GM18907 (cell line): ENCODE data around the gene CEP164.

Source experiments
- ATAC-seq: cut with Tn5 transposase; IDR thresholded peaks from one replicate; pipeline ENCODE4 v1.9.1; 2021; ENCODE audit warnings: mild to moderate bottlenecking, moderate library complexity; ENCODE audit not compliant: unreplicated experiment

Gene CEP164

GRCh38 chr11:117356126-117356890 lies 28.7 kb downstream of the CEP164 start:
- ATAC-seq = no peak

DNA sequence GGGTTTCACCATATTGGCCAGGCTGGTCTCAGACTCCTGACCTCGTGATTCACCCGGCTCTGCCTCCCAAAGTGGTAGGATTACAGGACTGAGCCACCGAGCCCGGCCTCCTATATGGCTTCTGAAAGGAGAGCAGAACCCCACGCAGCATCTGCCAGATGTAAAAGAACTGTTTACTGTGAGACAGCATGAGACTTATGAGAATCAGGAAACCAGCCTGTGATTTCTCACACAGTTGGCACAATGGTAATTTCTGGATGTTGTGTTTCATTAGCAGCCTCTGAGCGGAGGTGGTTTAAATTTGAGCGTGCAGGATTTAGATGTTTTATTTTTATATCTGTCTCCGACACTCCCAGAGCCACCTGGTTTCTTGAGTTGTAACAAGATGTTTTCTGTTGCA lies 33.8 kb downstream of the CEP164 start:
- no peak for ATAC-seq

DNA sequence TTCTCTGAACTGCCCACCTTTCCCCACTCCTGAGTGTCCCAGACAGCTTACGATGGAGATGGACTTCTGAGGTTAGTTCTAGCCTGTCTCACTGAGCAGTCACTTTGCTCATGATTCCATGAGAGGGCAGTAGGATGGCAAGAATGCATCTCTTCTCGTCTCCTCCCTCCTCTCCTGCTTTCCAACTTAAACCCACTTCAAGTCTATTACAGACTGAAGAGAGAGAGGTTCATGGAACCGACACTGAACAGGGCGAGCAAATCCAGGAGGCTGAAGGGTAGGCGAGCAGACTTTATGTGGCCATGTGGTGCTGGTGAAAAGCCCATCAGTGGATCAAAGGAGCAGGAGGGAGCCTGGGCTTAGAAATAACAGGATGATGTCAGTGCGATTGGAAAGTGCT lies 38.6 kb downstream of the CEP164 start:
- ATAC-seq = no peak

DNA sequence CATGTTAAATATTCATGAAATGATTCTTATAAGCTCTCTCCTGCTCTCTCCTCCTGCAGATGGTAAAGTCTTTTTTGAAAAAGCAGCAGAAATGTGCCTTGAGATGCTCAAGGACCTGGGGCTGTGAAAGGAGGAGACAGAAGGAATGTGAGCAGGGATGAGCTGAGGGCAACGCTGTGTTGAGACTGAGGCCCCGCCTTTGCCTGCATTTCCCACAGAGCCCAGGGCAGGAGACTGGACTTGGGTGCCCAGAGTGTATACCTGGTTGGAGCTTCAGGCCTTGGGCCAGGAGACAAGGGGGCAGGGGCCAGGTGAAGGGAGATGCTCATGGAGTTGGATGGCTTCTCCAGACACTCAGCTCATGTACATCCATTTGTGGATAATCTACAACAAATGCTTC lies 39.2 kb downstream of the CEP164 start:
- ATAC-seq = no peak

GRCh38 chr11:117369534-117369933 lies 41.9 kb downstream of the CEP164 start:
- no peak for ATAC-seq

GRCh38 chr11:117371453-117371852 lies 43.8 kb downstream of the CEP164 start:
- ATAC-seq = no peak

GRCh38 chr11:117374316-117375055 lies 46.8 kb downstream of the CEP164 start:
- ATAC-seq = no peak

DNA sequence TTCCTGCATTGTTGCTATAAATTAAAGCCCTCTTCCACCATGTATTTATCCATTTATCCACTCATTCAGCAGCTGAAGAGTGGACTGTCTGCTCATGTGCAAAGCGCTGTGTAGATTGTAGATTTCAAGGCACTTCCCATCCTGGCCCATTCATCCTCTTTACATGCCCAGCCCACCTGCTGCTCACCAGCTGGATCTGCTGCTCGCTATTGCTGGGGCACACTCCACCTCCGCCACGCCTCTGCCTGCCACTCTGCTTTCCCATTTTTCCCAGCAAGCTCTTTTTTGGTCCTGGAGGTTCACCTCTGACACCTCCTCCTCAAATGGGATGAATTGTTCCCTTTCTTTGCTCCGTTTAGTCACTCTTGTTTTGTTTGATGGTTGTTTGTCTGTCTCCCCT lies 48.3 kb downstream of the CEP164 start:
- no peak for ATAC-seq

- no peak for ATAC-seq
These were observed 48.9 kb downstream of the CEP164 start for GRCh38 chr11:117376517-117376916.

GRCh38 chr11:117378976-117379865 lies 51.6 kb downstream of the CEP164 start:
- ATAC-seq = no peak

- ATAC-seq = no peak
These were observed 53.0 kb downstream of the CEP164 start for GRCh38 chr11:117380676-117381075.

- ATAC-seq = no peak
These were observed 54.1 kb downstream of the CEP164 start for GRCh38 chr11:117381481-117382387.

GRCh38 chr11:117382746-117383145 lies 55.1 kb downstream of the CEP164 start:
- ATAC-seq = no peak

DNA sequence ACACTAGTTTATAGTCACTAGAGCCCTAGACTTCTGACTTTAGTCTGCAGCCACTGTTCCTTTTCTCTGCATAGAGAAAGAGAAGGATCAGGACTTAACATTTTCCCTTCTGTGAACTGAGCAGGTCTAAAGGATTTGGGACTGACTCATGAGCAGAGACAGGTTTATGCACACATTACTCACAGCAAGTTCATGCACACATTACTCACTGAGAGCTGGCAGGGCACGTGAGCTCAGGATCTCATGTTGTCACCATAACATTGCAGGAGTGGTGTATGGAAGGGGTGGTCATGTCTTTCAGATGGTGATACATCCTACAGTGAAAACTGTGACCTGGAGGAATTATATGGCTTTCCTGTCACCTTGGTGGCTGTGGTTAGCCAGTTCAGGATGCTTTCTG lies 56.4 kb downstream of the CEP164 start:
- ATAC-seq = no peak

- ATAC-seq = no peak
These were observed 57.8 kb downstream of the CEP164 start for GRCh38 chr11:117385471-117385870.

DNA sequence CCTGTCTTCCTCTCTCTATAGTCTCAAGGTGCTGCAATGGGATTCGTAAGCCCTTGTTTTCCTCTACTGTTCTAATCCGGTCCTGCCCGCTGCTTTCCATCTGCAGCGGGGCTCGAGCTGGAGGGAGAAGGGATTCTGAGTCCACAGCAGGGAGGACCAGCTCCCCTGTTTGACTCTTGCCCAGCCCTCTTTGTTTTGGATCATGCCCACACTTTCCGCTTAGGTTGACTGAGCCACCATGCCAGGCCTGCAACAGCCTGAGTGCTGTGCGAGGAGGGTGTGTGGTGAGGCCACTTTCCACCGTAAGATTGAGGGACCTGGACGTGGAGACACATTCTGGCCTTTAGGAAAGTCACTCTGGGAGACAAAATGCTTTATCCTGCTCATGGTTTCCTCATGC lies 58.3 kb downstream of the CEP164 start:
- no peak for ATAC-seq

GRCh38 chr11:117387992-117388755 lies 60.5 kb downstream of the CEP164 start:
- no peak for ATAC-seq

- no peak for ATAC-seq
These were observed 63.1 kb downstream of the CEP164 start for GRCh38 chr11:117390743-117391142.

DNA sequence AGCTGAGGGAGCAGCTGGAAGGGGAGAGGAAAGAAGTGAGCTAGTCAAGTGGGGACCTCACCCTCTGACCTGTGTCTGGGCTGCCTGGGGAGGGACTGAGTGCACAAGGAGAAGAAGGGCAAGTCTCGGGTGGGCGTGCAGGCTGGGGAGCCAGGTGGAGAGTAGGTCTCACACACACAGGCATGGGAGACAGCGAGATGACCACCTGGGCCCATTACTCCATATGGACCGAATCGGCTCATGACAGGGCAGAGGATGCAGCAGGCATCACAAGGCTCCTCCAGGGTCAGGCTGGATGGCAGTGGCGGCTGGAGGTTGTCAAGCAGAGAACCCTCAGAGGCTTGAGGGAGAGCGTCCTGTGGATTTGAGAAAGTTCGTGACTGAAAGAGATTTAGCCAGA lies 63.5 kb downstream of the CEP164 start:
- no peak for ATAC-seq
